ENCODE measurements around the gene GPC6.

Gene GPC6

GRCh38 chr13:93875547-93875946 is 648.9 kb downstream of the GPC6 start:
- H3K4me1 Mint-ChIP-seq, result no peaks in the 10 kb centered on the region
- no peak for TF ChIP-seq CTCF (IDR thresholded peaks at IDR 0.05)
- no peak overlapping the region for H3K27ac Mint-ChIP-seq
- DNase-seq, result no peak
- H3K36me3 Mint-ChIP-seq (ENCODE audit: low read depth), result peaks cover 15% of the 10 kb centered on the region
- peaks cover 19% of the 10 kb centered on the region for H3K9me3 Mint-ChIP-seq
- no peak overlapping the region for H3K4me3 Mint-ChIP-seq
- H3K27me3 Mint-ChIP-seq (ENCODE audit: low read depth, poor library complexity), result no peaks in the 10 kb centered on the region

DNA sequence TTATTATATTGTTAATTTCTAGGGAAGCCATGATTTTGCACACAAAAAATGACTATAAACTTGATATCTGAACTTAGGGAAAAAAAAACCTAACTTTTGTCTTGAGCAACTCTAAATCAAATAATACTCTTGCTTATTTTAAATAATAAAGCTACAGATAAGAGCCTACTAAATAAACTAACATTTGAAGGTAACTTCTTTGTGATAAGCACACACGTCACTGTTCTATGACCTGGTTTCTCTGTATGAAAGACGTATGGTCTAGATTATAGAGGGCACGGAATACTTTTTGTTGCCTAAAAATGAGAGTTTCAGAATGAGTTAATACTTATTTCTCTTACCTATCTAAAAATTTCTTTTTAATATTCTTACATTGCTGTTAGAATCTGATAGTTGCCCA is 649.6 kb downstream of the GPC6 start:
- Mint-ChIP-seq H3K9me3 (peaks cover 19% of the 10 kb centered on the region), H3K27ac (no peak overlapping the region), H3K27me3 (ENCODE audit: low read depth, poor library complexity) (no peaks in the 10 kb centered on the region), H3K4me1 (no peaks in the 10 kb centered on the region), H3K36me3 (ENCODE audit: low read depth) (peaks cover 15% of the 10 kb centered on the region), H3K4me3 (no peak overlapping the region)
- no peak for TF ChIP-seq CTCF (IDR thresholded peaks at IDR 0.05)
- DNase-seq, result no peak

GRCh38 chr13:93878675-93879074 is 652.1 kb downstream of the GPC6 start:
- no peak for DNase-seq
- TF ChIP-seq CTCF (IDR thresholded peaks at IDR 0.05), result no peak
- peaks cover 15% of the 10 kb centered on the region for H3K36me3 Mint-ChIP-seq (ENCODE audit: low read depth)
- no peak overlapping the region for H3K4me3 Mint-ChIP-seq
- H3K4me1 Mint-ChIP-seq, result peaks cover 7% of the 10 kb centered on the region
- peaks cover 19% of the 10 kb centered on the region for H3K9me3 Mint-ChIP-seq
- H3K27ac Mint-ChIP-seq, result no peak overlapping the region
- H3K27me3 Mint-ChIP-seq (ENCODE audit: low read depth, poor library complexity), result no peaks in the 10 kb centered on the region

DNA sequence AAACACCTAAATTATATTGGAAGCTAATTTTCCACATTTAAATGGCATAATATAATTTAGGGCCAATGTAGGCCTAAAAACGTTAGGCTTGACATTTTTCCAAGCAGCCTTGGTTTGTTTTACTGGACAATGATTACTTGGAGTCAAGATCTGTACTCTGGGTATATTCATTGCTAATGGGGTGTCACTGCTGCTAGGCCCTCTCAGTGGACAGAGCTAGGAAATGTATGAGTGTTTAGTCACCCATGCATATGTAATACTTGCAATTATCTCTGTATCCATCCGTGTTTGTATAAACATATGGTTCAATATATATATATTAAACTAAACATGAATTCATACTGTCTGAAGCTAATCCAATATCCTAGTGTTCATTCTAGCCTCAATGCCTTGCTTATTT is 654.8 kb downstream of the GPC6 start:
- Mint-ChIP-seq H3K27me3 (ENCODE audit: low read depth, poor library complexity) (no peaks in the 10 kb centered on the region), H3K9me3 (peaks cover 19% of the 10 kb centered on the region), H3K4me1 (peaks cover 7% of the 10 kb centered on the region), H3K36me3 (ENCODE audit: low read depth) (peaks cover 15% of the 10 kb centered on the region), H3K4me3 (no peak overlapping the region), H3K27ac (no peak overlapping the region)
- no peak for TF ChIP-seq CTCF (IDR thresholded peaks at IDR 0.05)
- no peak for DNase-seq

DNA sequence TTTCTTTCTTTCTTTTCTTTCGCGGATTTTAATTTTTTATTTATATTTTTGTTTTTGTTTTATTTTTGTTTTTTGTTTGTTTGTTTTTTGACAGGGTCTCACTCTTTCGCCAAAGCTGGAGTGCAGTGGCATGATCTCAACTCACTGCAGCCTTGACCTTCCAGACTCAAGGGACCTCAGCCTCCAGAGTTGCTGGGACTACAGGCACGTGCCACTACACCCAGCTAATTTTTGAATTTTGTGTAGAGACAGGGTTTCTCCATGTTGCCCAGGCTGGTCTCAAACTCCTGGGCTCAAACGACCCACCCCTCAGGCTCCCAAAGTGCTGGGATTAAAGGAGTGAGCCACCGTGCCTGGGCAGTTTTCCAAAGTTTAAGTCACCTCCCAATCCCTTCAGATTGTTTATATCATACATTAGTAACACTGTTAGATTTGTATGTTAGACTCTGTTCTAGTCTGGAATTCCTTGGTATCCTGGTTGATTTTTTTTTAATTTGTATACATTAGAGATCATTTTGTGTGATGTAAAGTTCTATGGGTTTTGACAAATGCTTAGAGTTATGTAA is 655.6 kb downstream of the GPC6 start:
- H3K4me1 Mint-ChIP-seq, result peaks cover 7% of the 10 kb centered on the region
- H3K27ac Mint-ChIP-seq, result no peak overlapping the region
- no peak for DNase-seq
- H3K9me3 Mint-ChIP-seq, result peaks cover 19% of the 10 kb centered on the region
- no peaks in the 10 kb centered on the region for H3K27me3 Mint-ChIP-seq (ENCODE audit: low read depth, poor library complexity)
- no peak for TF ChIP-seq CTCF (IDR thresholded peaks at IDR 0.05)
- peaks cover 15% of the 10 kb centered on the region for H3K36me3 Mint-ChIP-seq (ENCODE audit: low read depth)
- no peak overlapping the region for H3K4me3 Mint-ChIP-seq

DNA sequence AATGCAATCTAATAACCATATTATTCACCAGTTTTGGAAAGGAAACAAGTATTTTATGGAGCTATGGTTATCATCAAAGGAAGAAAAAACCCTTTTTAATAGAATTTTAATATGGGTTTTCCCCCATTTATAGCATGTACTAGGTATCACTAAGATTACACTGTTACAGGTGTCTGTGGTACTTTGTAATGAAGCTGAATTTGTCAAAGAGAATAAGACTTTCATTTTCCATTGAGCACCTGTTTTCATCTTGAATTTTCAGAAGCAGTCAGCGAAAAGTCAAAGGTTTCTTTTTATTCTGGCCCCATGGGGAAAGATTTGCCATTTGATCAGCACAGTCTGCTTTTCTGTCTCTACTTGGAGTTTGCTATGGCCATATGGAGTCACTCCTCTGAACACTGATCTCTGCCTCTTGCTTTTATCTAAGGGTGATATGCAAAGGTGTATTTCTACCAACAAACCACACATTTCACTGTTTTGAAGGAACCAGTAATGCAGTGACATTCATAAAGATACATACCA is 662.9 kb downstream of the GPC6 start:
- no peak for DNase-seq
- no peak overlapping the region for H3K27ac Mint-ChIP-seq
- no peak for TF ChIP-seq CTCF (IDR thresholded peaks at IDR 0.05)
- H3K27me3 Mint-ChIP-seq (ENCODE audit: low read depth, poor library complexity), result no peaks in the 10 kb centered on the region
- H3K9me3 Mint-ChIP-seq, result no peaks in the 10 kb centered on the region
- H3K4me1 Mint-ChIP-seq, result no peaks in the 10 kb centered on the region
- H3K4me3 Mint-ChIP-seq, result no peak overlapping the region
- H3K36me3 Mint-ChIP-seq (ENCODE audit: low read depth), result no peaks in the 10 kb centered on the region

Data from nephron progenitor cell (in vitro differentiated cells).